NCI-H2196 (cell line): ENCODE data around the gene MRPL1.
"Not testable (repeated sequence)": the region's sequence is repeated elsewhere in the genome, so short reads cannot be mapped to it uniquely, and the experiment has no call there.

Experiments used
- DNase-seq: peaks from one replicate; lab custom pipeline; 2025; ENCODE audit not compliant: unreplicated experiment; lab: John Stamatoyannopoulos, UW

MRPL1 gene

DNA sequence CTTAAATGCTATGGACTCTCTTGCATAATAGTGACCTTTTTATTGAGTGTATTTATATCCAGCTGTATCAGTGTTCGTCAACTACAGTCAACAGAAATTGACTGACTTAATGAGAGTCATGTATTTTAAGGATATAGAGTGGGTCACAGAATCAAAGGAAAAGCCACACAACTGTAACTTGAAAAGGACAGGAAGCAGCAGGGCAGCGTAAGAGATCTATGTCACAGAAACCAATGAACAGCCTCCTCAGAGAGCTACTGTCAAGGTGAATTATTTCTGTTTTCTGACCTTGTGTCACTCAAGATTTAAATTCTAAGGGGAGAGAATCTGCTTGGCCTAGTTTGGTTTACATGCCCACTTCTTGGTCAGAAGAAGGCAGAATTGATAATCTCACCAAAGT, 100.4 kb downstream of the MRPL1 start:
- DNase-seq, result no peak

DNA sequence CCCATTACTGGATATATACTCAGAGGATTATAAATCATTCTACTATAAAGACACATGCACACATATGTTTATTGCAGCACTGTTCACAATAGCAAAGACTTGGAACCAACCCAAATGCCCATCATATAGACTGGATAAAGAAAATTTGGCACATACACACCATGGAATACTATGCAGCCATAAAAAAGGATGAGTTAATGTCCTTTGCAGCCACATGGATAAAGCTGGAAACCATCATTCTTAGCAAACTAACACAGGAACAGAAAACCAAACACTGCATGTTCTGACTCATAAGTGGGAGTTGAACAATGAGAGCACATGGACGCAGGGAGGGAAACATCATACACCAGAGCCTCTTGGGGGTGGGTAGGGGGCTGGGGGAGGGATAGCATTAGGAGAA, 111.0 kb downstream of the MRPL1 start:
- not testable (repeated sequence) for DNase-seq

DNA sequence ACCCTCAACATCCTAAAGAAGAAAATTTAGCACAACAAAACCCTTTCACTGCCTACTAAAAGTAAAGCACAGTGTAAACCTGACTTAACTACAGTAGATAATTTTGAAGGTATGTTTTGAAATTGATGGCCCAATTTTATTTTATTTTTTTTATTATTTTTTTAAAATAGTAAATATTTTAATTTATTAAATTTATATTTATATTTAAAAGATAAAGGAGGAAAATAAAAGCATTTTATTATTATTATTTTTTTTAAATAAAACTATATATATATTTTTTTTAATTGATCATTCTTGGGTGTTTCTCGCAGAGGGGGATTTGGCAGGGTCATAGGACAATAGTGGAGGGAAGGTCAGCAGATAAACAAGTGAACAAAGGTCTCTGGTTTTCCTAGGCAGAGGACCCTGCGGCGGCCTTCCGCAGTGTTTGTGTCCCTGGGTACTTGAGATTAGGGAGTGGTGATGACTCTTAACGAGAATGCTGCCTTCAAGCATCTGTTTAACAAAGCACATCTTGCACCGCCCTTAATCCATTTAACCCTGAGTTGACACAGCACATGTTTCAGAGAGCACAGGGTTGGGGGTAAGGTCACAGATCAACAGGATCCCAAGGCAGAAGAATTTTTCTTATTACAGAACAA, 120.4 kb downstream of the MRPL1 start:
- DNase-seq, result not testable (repeated sequence)

DNA sequence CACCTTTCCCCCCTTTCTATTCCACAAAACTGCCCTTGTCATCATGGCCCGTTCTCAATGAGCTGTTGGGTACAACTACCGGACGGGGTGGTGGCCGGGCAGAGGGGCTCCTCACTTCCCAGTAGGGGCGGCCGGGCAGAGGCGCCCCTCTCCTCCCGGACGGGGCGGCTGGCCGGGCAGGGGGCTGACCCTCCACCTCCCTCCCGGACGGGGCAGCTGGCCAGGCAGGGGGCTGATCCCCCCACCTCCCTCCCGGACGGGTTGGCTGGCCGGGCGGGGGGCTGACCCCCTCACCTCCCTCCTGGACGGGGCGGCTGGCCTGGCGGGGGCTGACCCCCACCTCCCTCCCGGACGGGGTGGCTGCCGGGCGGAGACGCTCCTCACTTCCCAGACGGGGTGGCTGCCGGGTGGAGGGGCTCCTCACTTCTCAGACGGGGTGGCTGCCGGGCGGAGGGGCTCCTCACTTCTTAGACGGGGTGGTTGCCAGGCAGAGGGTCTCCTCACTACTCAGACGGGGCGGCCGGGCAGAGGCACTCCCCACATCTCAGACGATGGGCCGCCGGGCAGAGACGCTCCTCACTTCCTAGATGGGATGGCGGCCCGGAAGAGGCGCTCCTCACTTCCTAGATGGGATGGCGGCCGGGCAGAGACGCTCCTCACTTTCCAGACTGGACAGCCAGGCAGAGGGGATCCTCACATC, 121.1 kb downstream of the MRPL1 start:
- DNase-seq, result not testable (repeated sequence)

DNA sequence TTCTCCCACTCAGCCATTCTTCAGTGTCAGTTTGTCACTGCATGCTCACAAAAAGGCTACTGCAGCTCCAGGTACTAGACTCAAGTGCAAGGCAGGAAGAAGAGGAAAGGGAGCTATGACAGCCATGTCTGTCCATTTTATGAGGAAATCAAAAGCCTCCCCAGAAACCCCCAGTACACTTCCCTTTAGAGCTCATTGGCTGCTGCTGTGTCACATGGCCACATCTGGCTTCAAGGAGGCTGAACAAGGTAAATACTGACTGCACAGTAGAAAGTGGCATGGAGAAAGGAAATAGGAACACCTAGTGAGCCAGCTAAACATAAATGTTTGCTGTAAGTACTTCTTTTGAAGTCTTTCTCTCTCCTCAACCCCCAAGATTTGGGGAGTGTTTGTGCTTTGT, 127.3 kb downstream of the MRPL1 start:
- no peak for DNase-seq

DNA sequence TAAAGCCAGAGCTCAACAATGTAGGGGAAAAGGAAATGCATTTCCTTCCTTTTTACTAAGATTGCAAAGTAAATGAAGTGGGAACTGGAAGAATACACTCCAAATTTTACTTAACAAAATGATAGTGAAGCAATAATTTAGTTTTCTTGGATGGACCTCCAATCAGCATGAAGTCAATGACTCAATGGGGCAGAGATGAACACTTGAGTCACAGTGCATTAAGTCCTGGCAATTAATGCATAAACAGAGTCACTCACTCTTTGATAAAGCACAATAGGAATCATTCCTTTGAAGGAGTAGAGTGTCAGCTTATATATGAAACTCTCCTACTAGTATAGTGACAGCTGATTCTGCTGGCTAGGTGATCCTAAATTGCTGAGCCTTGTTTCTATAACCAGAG, 127.8 kb downstream of the MRPL1 start:
- no peak for DNase-seq

DNA sequence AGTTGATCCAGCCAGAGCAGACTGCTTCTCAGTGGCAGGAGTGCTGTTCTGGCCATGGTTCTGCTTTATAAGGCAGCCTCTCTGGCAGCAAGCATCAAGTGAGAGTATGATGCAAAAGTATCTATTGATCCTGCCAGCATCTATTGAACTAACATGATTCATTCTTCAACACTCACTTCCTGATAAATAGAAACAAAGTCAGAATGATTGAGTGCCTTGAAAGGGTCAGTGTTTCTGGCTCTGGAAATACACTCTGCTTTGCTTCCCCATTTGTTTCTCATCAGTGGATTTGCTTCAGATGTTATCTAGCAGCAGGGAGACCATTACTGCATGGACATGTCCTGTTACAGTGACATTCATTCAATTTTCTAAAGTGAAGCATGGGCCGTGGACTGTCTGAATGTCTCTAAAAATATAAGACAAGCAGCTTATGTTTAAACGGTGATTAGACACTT, 128.3 kb downstream of the MRPL1 start:
- no peak for DNase-seq

DNA sequence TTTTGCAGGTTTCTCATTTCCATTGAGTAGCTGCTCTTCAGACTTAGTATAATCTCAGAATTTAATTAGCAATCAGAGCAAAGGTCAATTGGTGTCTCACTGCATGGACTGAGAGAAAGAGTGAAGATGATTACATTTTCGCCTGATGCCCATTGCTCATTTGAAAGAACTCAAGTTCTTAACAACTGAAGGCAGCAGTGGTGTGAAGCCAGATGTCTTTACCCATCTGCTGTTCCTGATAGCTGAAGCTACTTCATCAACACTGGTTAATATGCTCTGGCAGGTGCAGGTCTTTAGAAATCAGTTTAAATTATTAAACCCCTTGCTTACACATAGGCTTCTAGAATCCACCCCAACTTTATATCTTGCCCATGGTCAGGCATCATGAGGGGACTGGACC, 130.0 kb downstream of the MRPL1 start:
- DNase-seq, result no peak

DNA sequence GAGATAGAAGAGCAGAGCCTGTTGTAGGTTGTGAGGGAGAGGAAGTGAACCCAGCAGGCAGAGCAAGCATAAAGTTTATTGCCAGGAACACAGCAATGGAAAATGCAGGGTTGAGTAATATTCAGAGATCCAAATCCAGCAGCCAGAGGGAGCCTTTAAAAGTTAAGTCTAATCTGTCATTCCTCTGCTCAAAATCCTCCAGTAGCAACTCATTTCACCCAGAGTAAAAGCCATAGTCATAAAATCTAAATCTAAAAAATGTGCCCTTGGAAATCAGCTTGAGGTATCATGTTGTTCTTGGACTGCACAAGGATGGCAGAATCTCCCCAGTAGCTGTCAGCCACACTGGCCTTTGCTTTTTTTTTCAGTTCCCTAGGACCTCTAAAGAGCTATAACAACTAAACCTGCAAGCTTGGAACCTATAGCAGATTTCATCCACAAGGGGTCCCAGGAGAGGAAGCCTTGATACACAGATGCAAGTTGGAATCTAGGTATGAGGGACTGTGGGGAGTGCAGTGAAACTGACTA, 131.6 kb downstream of the MRPL1 start:
- DNase-seq, result no peak

DNA sequence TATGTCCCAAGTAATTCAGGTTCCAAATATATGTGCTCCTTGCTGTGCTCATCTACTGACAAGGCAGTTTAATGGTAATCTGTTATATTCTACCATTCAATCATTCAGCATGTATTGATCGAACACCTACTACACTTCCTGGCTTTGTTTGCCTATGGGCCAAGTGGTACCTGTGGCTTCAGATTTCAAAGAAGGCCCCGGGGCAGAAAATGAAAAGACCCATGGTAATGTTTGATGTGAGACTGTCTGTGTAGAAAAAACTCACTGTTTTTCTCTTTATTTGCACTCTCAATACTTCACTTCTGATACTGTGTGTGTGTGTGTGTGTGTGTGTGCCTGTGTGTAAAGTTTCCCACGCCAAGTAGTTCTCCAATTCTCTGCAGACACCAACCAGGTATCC, 133.4 kb downstream of the MRPL1 start:
- DNase-seq, result no peak

DNA sequence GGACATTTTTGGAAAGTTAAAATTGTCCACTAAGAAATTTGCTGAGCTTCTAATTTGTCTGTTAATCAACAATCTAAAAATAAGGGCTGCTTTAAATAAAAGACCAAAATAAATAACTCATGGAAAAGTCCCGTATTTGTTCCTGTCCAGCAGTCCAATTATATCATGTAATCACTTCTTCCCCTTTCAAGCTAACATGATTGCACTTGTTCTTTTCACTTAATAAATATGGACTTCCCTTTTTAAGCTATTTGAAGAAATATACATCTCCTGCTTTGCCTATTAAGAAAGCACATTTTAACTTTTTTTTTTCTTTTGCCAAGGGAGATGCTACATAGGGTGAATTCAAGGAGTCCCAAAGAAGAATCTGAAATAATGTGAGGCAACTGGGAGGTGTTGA, 138.9 kb downstream of the MRPL1 start:
- no peak for DNase-seq

DNA sequence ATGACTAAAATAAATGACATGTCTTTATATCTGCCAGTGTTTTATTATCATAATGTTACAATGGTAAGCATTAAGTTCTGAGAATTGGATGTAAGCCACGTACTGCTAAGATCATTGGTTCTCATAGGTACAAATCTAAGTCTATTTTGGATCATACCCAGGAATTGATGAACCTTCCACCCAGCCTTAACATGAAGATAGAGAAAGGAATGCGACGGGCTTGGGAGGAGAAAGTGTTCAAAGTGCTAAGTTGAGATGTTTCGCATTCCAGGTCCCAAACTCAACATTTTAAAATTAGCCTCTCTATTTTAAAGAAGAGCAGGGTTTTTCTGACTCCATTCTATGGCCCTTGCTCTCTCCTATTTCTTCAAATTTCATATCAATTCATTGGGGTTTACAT, 139.6 kb downstream of the MRPL1 start:
- no peak for DNase-seq
